PC-3 (cell line): ENCODE data around the gene CST2.
"Not testable (repeated sequence)": the region's sequence is repeated elsewhere in the genome, so short reads cannot be mapped to it uniquely, and the experiment has no call there.

ENCODE experiments used
- EZH2phosphoT487 ChIP-seq: fragments of 300-600 bp; sonication (generic); IDR thresholded peaks from 2 replicates; pipeline ENCODE4 v1.6.1; 2018; ENCODE audit warnings: mild to moderate bottlenecking, antibody characterized with exemption, low read length, borderline replicate concordance
- TF ChIP-seq, protein P1 (sequence below): fragments of 300-600 bp; sonication (generic); conservative IDR thresholded peaks from 2 replicates; pipeline ENCODE4 v1.5.1; 2017; ENCODE audit warnings: antibody characterized with exemption, low read depth, mild to moderate bottlenecking, low read length

- TF ChIP-seq, protein P1, sequence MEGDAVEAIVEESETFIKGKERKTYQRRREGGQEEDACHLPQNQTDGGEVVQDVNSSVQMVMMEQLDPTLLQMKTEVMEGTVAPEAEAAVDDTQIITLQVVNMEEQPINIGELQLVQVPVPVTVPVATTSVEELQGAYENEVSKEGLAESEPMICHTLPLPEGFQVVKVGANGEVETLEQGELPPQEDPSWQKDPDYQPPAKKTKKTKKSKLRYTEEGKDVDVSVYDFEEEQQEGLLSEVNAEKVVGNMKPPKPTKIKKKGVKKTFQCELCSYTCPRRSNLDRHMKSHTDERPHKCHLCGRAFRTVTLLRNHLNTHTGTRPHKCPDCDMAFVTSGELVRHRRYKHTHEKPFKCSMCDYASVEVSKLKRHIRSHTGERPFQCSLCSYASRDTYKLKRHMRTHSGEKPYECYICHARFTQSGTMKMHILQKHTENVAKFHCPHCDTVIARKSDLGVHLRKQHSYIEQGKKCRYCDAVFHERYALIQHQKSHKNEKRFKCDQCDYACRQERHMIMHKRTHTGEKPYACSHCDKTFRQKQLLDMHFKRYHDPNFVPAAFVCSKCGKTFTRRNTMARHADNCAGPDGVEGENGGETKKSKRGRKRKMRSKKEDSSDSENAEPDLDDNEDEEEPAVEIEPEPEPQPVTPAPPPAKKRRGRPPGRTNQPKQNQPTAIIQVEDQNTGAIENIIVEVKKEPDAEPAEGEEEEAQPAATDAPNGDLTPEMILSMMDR: not testable (repeated sequence)
- not testable (repeated sequence) for TF ChIP-seq EZH2phosphoT487
Observed at GRCh38 chr20:23777380-23777779, 49.1 kb downstream of the CST2 start.
